HFFc6 (cell line): ENCODE measurements around the gene SHB. TPM values are rescaled to one million over a fixed set of nuclear protein-coding genes. Genes with fewer than 3 reads are reported as not detected.

Source experiments
- DNase-seq: peaks from one replicate; pipeline ENCODE4 v3.0.0-alpha.2; 2018
- H3K27ac Mint-ChIP-seq: 2 replicates; pipeline ENCODE4 v1.8.0; 2020; ENCODE audit warnings: mild to moderate bottlenecking, mixed read lengths
- H3K27me3 Mint-ChIP-seq: 2 replicates; pipeline ENCODE4 v1.8.0; 2021; ENCODE audit warnings: mild to moderate bottlenecking, moderate library complexity, mixed read lengths; ENCODE audit not compliant: insufficient read depth
- H3K36me3 Mint-ChIP-seq: 2 replicates; pipeline ENCODE4 v1.8.0; 2021; ENCODE audit warnings: low read depth, mixed read lengths
- H3K4me1 Mint-ChIP-seq: 2 replicates; pipeline ENCODE4 v1.8.0; 2020; ENCODE audit warnings: low read depth, mixed read lengths
- H3K4me3 Mint-ChIP-seq: 2 replicates; pipeline ENCODE4 v1.8.0; 2020; ENCODE audit warnings: mild to moderate bottlenecking, moderate library complexity, mixed read lengths
- H3K9me3 Mint-ChIP-seq: 2 replicates; pipeline ENCODE4 v1.8.0; 2020; ENCODE audit warnings: mild to moderate bottlenecking, mixed read lengths
- CTCF ChIP-seq: fragments of 200-600 bp; sonication (generic); IDR thresholded peaks from 2 replicates; pipeline ENCODE4 v1.5.0; 2021; ENCODE audit warnings: antibody characterized with exemption, mild to moderate bottlenecking
- total RNA-seq, 6 experiments: library from RNA; stranded (reverse); fragmentation: NEBNext Ultra II Directional; extraction: Animal tissue kit (Norgen Biotek cat#: 25700); gene quantifications; 2 replicates in 1 of 6; 3 replicates in 5 of 6; pipeline ENCODE4 v1.2.3, GENCODE V29; 2021

Gene SHB
- total RNA-seq, 6 experiments from 2014 or later, result 26.8 to 29.8 (median 28.6) TPM

- no peaks in the 10 kb centered on the region for H3K27me3 Mint-ChIP-seq
- no peaks in the 10 kb centered on the region for H3K4me1 Mint-ChIP-seq
- peaks cover 14% of the 10 kb centered on the region for H3K36me3 Mint-ChIP-seq
- TF ChIP-seq CTCF, result no peak
- H3K27ac Mint-ChIP-seq, result no peak overlapping the region
- no peaks in the 10 kb centered on the region for H3K9me3 Mint-ChIP-seq
- no peak overlapping the region for H3K4me3 Mint-ChIP-seq
- no peak for DNase-seq
Measured at GRCh38 chr9:37870081-37870798, 198.8 kb downstream of the SHB start.

Other genes starting within 250 kb of the SHB start
- gene SLC25A51, start 165.1 kb downstream of the SHB start, total RNA-seq, result 10 to 100 TPM; 29.1 to 35.0 (median 32.9) TPM